K562 (cell line): ENCODE data around the gene SLC4A3. TPM values are rescaled to one million over a fixed set of nuclear protein-coding genes. Genes with fewer than 3 reads are reported as not detected.

Experiments used
- HNRNPLL ChIP-seq: fragments of 200-400 bp; formaldehyde crosslinking; IDR thresholded peaks from 2 replicates; pipeline ENCODE4 v1.6.1; 2017; ENCODE audit warnings: low read length, low read depth, mild to moderate bottlenecking; ENCODE audit not compliant: poor library complexity, severe bottlenecking
- KLF16 ChIP-seq: IDR thresholded peaks from 2 replicates; pipeline ENCODE4 v1.6.1; 2016; ENCODE audit warnings: antibody characterized with exemption
- LEF1 ChIP-seq: fragments of 450-650 bp; IDR thresholded peaks from 2 replicates; pipeline ENCODE4 v1.6.1; 2016; ENCODE audit warnings: mild to moderate bottlenecking
- MEF2D ChIP-seq: conservative IDR thresholded peaks from 2 replicates; pipeline ENCODE4 v1.6.1; 2016; ENCODE audit warnings: low read depth, missing genetic modification characterization, missing compliant biosample characterization
- MGA ChIP-seq: fragments of 450-650 bp; IDR thresholded peaks from 2 replicates; pipeline ENCODE4 v1.6.1; 2016; ENCODE audit warnings: mild to moderate bottlenecking, moderate library complexity
- NCOA6 ChIP-seq: fragments of 450-650 bp; IDR thresholded peaks from 2 replicates; pipeline ENCODE4 v1.6.1; 2017; ENCODE audit warnings: mild to moderate bottlenecking
- NR1H2 ChIP-seq: sonication (generic); formaldehyde crosslinking; IDR thresholded peaks from 2 replicates; pipeline ENCODE4 v1.4.0; 2020; ENCODE audit warnings: mild to moderate bottlenecking, missing genetic modification reagents
- TCF3 ChIP-seq: sonication (generic); formaldehyde crosslinking; IDR thresholded peaks from 2 replicates; pipeline ENCODE4 v1.4.0; 2020; ENCODE audit warnings: mild to moderate bottlenecking, missing genetic modification reagents
- ZBTB7A ChIP-seq: IDR thresholded peaks from 2 replicates; pipeline ENCODE4 v1.6.1; 2011; ENCODE audit warnings: low read depth, mild to moderate bottlenecking, low read length, moderate library complexity, borderline replicate concordance; ENCODE audit not compliant: control insufficient read depth
- polyA plus RNA-seq, 8 experiments: library from polyadenylated mRNA; depleted of rRNA in 4 of 8; stranded (reverse) in 5 of 8; unstranded in 3 of 8; fragments of >200 nt; fragmentation: Nextera tagmentation in 2 of 8; fragmentation: Illumina TruSeq in 1 of 8; extraction: Ambion mirVana in 2 of 8; extraction: Trizol in 1 of 8; gene quantifications; 2 replicates each; pipeline versions ENCODE4 v1.2.1 to v1.2.3, GENCODE V29; 2011 to 2014; ENCODE audit warnings: inconsistent platforms in 1 of 8, missing spikeins in 1 of 8
- total RNA-seq, 7 experiments: library from RNA; depleted of rRNA in 6 of 7; stranded (reverse); fragments of >200 nt in 6 of 7; fragmentation: Illumina TruSeq in 2 of 7; extraction: Trizol in 2 of 7; gene quantifications; 2 replicates each; pipeline versions ENCODE4 v1.2.1 to v1.2.3, GENCODE V29; 2011 to 2021; ENCODE audit warnings: low replicate concordance in 1 of 7
- TF ChIP-seq, protein P1 (sequence below): fragments of 250-450 bp; sonication (Bioruptor Pico); IDR thresholded peaks from 2 replicates; pipeline ENCODE4 v1.5.0; 2021

Gene SLC4A3
- total and polyA plus RNA-seq, 9 of the 15 experiments (the other 6 are each of a cell fraction or from before 2014, with no cell fraction given), result 0.04 to 0.31 (median 0.16) TPM; not detected in 5

DNA sequence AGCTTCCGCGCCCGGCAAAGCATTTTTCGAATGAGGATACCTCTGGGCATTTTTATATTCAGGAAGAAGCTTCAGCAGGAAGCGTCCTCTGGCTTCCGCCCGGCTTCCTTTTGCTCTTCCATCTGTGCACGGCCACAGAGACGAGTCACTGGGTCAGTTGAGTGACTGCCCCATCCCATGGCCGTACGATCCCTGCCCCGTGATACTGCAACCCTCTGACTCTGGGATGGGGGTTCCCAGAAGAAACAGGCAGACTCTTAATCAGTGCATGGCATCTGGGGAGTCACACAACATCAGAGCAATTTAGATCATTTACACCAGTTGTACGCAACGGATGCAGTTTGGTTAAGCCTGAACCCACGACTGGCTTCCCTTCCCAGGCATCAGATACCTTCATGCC is 40.9 kb downstream of the SLC4A3 start (continued):
- TF ChIP-seq MGA, result no peak
- no peak for TF ChIP-seq TCF3 (CRISPR knock-in tag)
- TF ChIP-seq KLF16, result no peak
- TF ChIP-seq MEF2D (tag), result no peak
- TF ChIP-seq, protein P1, sequence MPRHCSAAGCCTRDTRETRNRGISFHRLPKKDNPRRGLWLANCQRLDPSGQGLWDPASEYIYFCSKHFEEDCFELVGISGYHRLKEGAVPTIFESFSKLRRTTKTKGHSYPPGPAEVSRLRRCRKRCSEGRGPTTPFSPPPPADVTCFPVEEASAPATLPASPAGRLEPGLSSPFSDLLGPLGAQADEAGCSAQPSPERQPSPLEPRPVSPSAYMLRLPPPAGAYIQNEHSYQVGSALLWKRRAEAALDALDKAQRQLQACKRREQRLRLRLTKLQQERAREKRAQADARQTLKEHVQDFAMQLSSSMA (CRISPR knock-in tag), result no peak
- no peak for TF ChIP-seq HNRNPLL
- no peak for TF ChIP-seq LEF1
- TF ChIP-seq NR1H2 (CRISPR knock-in tag), result no peak
- no peak for TF ChIP-seq ZBTB7A
- TF ChIP-seq NCOA6, result no peak
